HepG2 (cell line): ENCODE data around the gene EARS2. TPM values are rescaled to one million over a fixed set of nuclear protein-coding genes. Genes with fewer than 3 reads are reported as not detected.

ENCODE experiments used
- ATAC-seq: fragments of 200-7000 bp; cut with Tn5 transposase; 3 replicates; pipeline ENCODE4 v1.9.1; 2020; ENCODE audit warnings: mild to moderate bottlenecking, moderate library complexity
- BruUV-seq: library from RNA; stranded (reverse); fragments of 400-500 nt; replicated peaks from 2 replicates; lab custom pipeline; 2021; lab: Mats Ljungman, UMichigan
- CTCF ChIA-PET: fragments of 300-600 bp; formaldehyde crosslinking; extraction: SDS; loops from one replicate; lab custom pipeline; 2021; ENCODE audit warnings: low total read pairs, inconsistent platforms, low intra/inter-chr PET ratio; lab: Yijun Ruan, JAX
- POLR2A ChIA-PET: fragments of 350-600 bp; sonication (Branson Sonifier 250); formaldehyde crosslinking; loops from one replicate; lab custom pipeline; 2020; ENCODE audit warnings: antibody characterized with exemption, inconsistent platforms; lab: Yijun Ruan, JAX
- DNase-seq: peaks from one replicate; pipeline ENCODE4 v3.0.0-alpha.2; 2015; ENCODE audit warnings: low spot score
- FAIRE-seq: peaks from 3 replicates; lab custom pipeline; 2011; peaks lifted over from hg19 to GRCh38; lab: Jason Lieb, UNC
- H2AFZ ChIP-seq: one replicate; pipeline ENCODE4 v1.6.1; 2011; ENCODE audit warnings: low read length, inconsistent platforms
- H3K27ac ChIP-seq: fragments of 300-600 bp; 3 replicates; pipeline ENCODE4 v1.8.0; 2011; ENCODE audit warnings: mixed run types, mild to moderate bottlenecking, mixed read lengths, low read length, inconsistent platforms; ENCODE audit not compliant: insufficient read depth; ENCODE audit errors: extremely low read length
- H3K27me3 ChIP-seq, 2 experiments: fragments of 200-600 bp in 1 of 2; 2 replicates in 1 of 2; 3 replicates in 1 of 2; pipeline versions ENCODE4 v1.6.0 to v1.8.0; 2011; ENCODE audit warnings: low read length in 2 of 2, mild to moderate bottlenecking in 2 of 2, moderate library complexity in 2 of 2, inconsistent platforms in 1 of 2; ENCODE audit not compliant: insufficient read depth in 2 of 2, control insufficient read depth in 1 of 2
- H3K36me3 ChIP-seq, 2 experiments: fragments of 200-600 bp in 1 of 2; replicated peaks in 1 of 2; 2 replicates in 1 of 2; 3 replicates in 1 of 2; pipeline versions ENCODE4 v1.5.1 to v1.8.0; 2011; ENCODE audit warnings: low read length in 2 of 2, inconsistent platforms in 1 of 2; ENCODE audit not compliant: insufficient read depth in 2 of 2, control insufficient read depth in 1 of 2
- H3K4me1 ChIP-seq: 2 replicates; pipeline ENCODE4 v1.5.1; 2012; ENCODE audit warnings: low read length, inconsistent platforms; ENCODE audit not compliant: insufficient read depth
- H3K4me2 ChIP-seq: 2 replicates; pipeline ENCODE4 v1.6.0; 2011; ENCODE audit warnings: low read depth, low read length, inconsistent platforms
- H3K4me3 ChIP-seq, 3 experiments: fragments of 200-600 bp in 1 of 3; sonication (generic), shearing (Covaris generic) in 1 of 3; replicated peaks in 1 of 3; 2 replicates each; pipeline ENCODE4 v1.5.1; 2011 to 2016; ENCODE audit warnings: low read length in 3 of 3, inconsistent platforms in 2 of 3, low read depth in 2 of 3, mild to moderate bottlenecking in 2 of 3, control low read depth in 1 of 3, mixed read lengths in 1 of 3; ENCODE audit not compliant: insufficient read depth in 1 of 3
- H3K79me2 ChIP-seq: one replicate; pipeline ENCODE4 v1.6.1; 2011; ENCODE audit warnings: low read length, inconsistent platforms; ENCODE audit not compliant: insufficient read depth
- H3K9ac ChIP-seq: 2 replicates; pipeline ENCODE4 v1.6.0; 2011; ENCODE audit warnings: mild to moderate bottlenecking, low read depth, low read length, inconsistent platforms; ENCODE audit not compliant: insufficient read depth
- H3K9me3 ChIP-seq: 2 replicates; pipeline ENCODE4 v1.5.1; 2012; ENCODE audit warnings: mild to moderate bottlenecking, low read length
- H4K20me1 ChIP-seq: 2 replicates; pipeline ENCODE4 v1.6.0; 2011; ENCODE audit warnings: inconsistent platforms, mild to moderate bottlenecking, low read length, moderate library complexity; ENCODE audit not compliant: insufficient read depth
- GABPB1 ChIP-seq: IDR thresholded peaks from 2 replicates; pipeline ENCODE4 v1.6.1; 2016; ENCODE audit warnings: mild to moderate bottlenecking, missing genetic modification reagents, moderate library complexity, missing compliant biosample characterization
- GATAD1 ChIP-seq: IDR thresholded peaks from 2 replicates; pipeline ENCODE4 v1.6.1; 2016; ENCODE audit warnings: missing genetic modification reagents, missing compliant biosample characterization
- HNF1B ChIP-seq: sonication (generic); formaldehyde crosslinking; IDR thresholded peaks from 2 replicates; pipeline ENCODE4 v1.5.1; 2020; ENCODE audit warnings: mild to moderate bottlenecking, moderate library complexity, missing genetic modification reagents
- KAT2B ChIP-seq: fragments of 150-350 bp; IDR thresholded peaks from 2 replicates; pipeline ENCODE4 v1.6.1; 2014; ENCODE audit warnings: low read depth, low read length, borderline replicate concordance
- MTA1 ChIP-seq: sonication (generic); formaldehyde crosslinking; IDR thresholded peaks from 2 replicates; pipeline ENCODE4 v1.4.0; 2020; ENCODE audit warnings: missing genetic modification reagents, mild to moderate bottlenecking, borderline replicate concordance
- MZF1 ChIP-seq: sonication (generic); formaldehyde crosslinking; IDR thresholded peaks from 2 replicates; pipeline ENCODE4 v1.8.1; 2023; ENCODE audit warnings: mild to moderate bottlenecking, missing genetic modification reagents, borderline replicate concordance
- NR3C1 ChIP-seq: sonication (generic); formaldehyde crosslinking; IDR thresholded peaks from 2 replicates; pipeline ENCODE4 v1.4.0; 2020; ENCODE audit warnings: missing genetic modification reagents
- POLR2A ChIP-seq, 2 experiments: IDR thresholded peaks; 2 replicates each; pipeline ENCODE4 v1.6.1; 2011; ENCODE audit warnings: low read depth in 2 of 2, low read length in 2 of 2, mild to moderate bottlenecking in 1 of 2, moderate library complexity in 1 of 2; ENCODE audit not compliant: insufficient read depth in 1 of 2
- RBM22 ChIP-seq: fragments of 200-400 bp; formaldehyde crosslinking; optimal IDR thresholded peaks from 2 replicates; pipeline ENCODE3; 2017; ENCODE audit warnings: mild to moderate bottlenecking, low read length, moderate library complexity
- SOX13 ChIP-seq, 3 experiments: fragments of 450-650 bp in 1 of 3; sonication (generic) in 1 of 3; formaldehyde crosslinking in 1 of 3; IDR thresholded peaks in 2 of 3; conservative IDR thresholded peaks in 1 of 3; 2 replicates each; pipeline versions ENCODE4 v1.5.0 to v1.6.1; 2016 to 2020; ENCODE audit warnings: antibody characterized with exemption in 1 of 3, mild to moderate bottlenecking in 1 of 3, missing compliant biosample characterization in 1 of 3, missing genetic modification reagents in 1 of 3, moderate library complexity in 1 of 3
- U2AF2 ChIP-seq: fragments of 200-400 bp; formaldehyde crosslinking; IDR thresholded peaks from 2 replicates; pipeline ENCODE4 v1.6.1; 2017; ENCODE audit warnings: low read depth, mild to moderate bottlenecking, low read length
- ZNF12 ChIP-seq: sonication (generic); formaldehyde crosslinking; IDR thresholded peaks from 2 replicates; pipeline ENCODE4 v1.5.0; 2020; ENCODE audit warnings: missing genetic modification reagents
- ZNF142 ChIP-seq: sonication (generic); formaldehyde crosslinking; IDR thresholded peaks from 2 replicates; pipeline ENCODE4 v1.4.0; 2020; ENCODE audit warnings: missing genetic modification reagents
- ZNF800 ChIP-seq: sonication (generic); formaldehyde crosslinking; IDR thresholded peaks from 2 replicates; pipeline ENCODE4 v1.4.0; 2020; ENCODE audit warnings: missing genetic modification reagents
- WGBS: methylation state at CpG from one replicate; pipeline ENCODE4 v1.1.6; 2017; ENCODE audit warnings: low lambda C conversion rate; 5-methylcytosine and 5-hydroxymethylcytosine counted together
- in situ Hi-C: cut with HindIII; loops from 2 replicates; pipeline ENCODE4 v1.10.0; 2017; ENCODE audit warnings: low pct_unique_long_range_greater_than_20kb; ENCODE audit not compliant: extremely low pct_ligation_motif_present
- intact Hi-C: fragments of 100-400 bp; cut with micrococcal nuclease; formaldehyde crosslinking; loops from one replicate; pipeline ENCODE4 v1.10.0; 2022; ENCODE audit not compliant: unreplicated experiment
- polyA plus RNA-seq, 8 experiments: library from polyadenylated mRNA; depleted of rRNA in 3 of 8; stranded (reverse) in 7 of 8; unstranded in 1 of 8; fragments of >200 nt; fragmentation: Illumina TruSeq in 4 of 8; extraction: Trizol in 4 of 8; gene quantifications; 2 replicates each; pipeline versions ENCODE4 v1.2.1 to v1.2.3, GENCODE V29; 2011 to 2016; ENCODE audit warnings: low read depth in 4 of 8, missing spikeins in 1 of 8, mixed read lengths in 1 of 8; ENCODE audit not compliant: insufficient read depth in 1 of 8
- total RNA-seq, 5 experiments: library from RNA; depleted of rRNA; stranded (reverse); fragments of >200 nt; fragmentation: Illumina TruSeq; extraction: Trizol; gene quantifications; 2 replicates each; pipeline ENCODE4 v1.2.3, GENCODE V29; 2016; ENCODE audit warnings: low read depth in 1 of 5

Gene EARS2
- total and polyA plus RNA-seq, 2 of the 13 experiments (the other 11 are each of a cell fraction or from before 2014, with no cell fraction given) = 49.4 to 80.4 TPM

GRCh38 chr16:23478566-23478965, 78.6 kb downstream of the EARS2 start (continued):
- TF ChIP-seq ZNF800 (CRISPR knock-in tag) (no peak), POLR2A (IDR thresholded peaks at IDR 0.05; ENCODE audit: insufficient read depth in 1 of 2, low read depth in 2 of 2, low read length in 2 of 2) (0 out of 4 replicates have a peak, but pooled peaks of 1 of the 2 experiments have one; percentile 20), SOX13 (IDR thresholded peaks at IDR 0.05) (no peak), SOX13 (CRISPR knock-in tag; conservative IDR thresholded peaks at IDR 0.05 in 1 of 2, IDR thresholded peaks at IDR 0.05 in 1 of 2) (no peak), GATAD1 (CRISPR knock-in tag) (no peak), U2AF2 (no peak), MTA1 (no peak), MZF1 (CRISPR knock-in tag) (no peak)

GRCh38 chr16:23476289-23476688, 80.9 kb downstream of the EARS2 start:
- in situ Hi-C loops = no loop called here
- DNase-seq (no peak), FAIRE-seq (no peak), ATAC-seq (no peak)
- TF ChIP-seq NR3C1 (CRISPR knock-in tag) (no peak), ZNF12 (CRISPR knock-in tag) (no peak), HNF1B (CRISPR knock-in tag) (no peak), ZNF142 (CRISPR knock-in tag) (no peak), GABPB1 (no peak), KAT2B (no peak), RBM22 (no peak)
- no peak overlapping the region for H3K4me2 ChIP-seq
- no TSS peak for BruUV-seq
- intact Hi-C loops = no loop called here
- no peak overlapping the region for H3K9ac ChIP-seq
- no peaks in the 10 kb centered on the region for H3K9me3 ChIP-seq
- WGBS = 98% methylated on average over 1 of the region's 1 CpG
- H3K4me1 ChIP-seq = no peaks in the 10 kb centered on the region
- no peaks in the 10 kb centered on the region for H4K20me1 ChIP-seq
- peaks cover 59 to 85% of the 10 kb centered on the region in 2 experiments for H3K36me3 ChIP-seq
- no peaks in the 10 kb centered on the region for H3K79me2 ChIP-seq
- no peak overlapping the region for H2AFZ ChIP-seq
- POLR2A ChIA-PET = no interaction called here
- H3K4me3 ChIP-seq = no peak overlapping the region
- CTCF ChIA-PET = no interaction called here
- H3K27ac ChIP-seq = no peak overlapping the region
- no peaks in the 10 kb centered on the region; a peak in 1 of 5 replicates for H3K27me3 ChIP-seq
